NCI-H187 treated with DMSO at 0.1 percent for 48 hours (cell line): ENCODE data around the gene FAM170A.

Experiments used
- DNase-seq: peaks from one replicate; lab custom pipeline; 2025; lab: John Stamatoyannopoulos, UW

FAM170A gene

GRCh38 chr5:119629339-119629738, at the start of gene FAM170A:
FAM170A (plus strand) TSS chr5:119629558; CDS start chr5:119629769, 211 bp downstream.
- DNase-seq: no peak

- DNase-seq: no peak
Measured at GRCh38 chr5:119582987-119583386, 46.4 kb upstream of the FAM170A start.

- no peak for DNase-seq
Measured at GRCh38 chr5:119583684-119584083, 45.7 kb upstream of the FAM170A start.

- no peak for DNase-seq
Measured at GRCh38 chr5:119596046-119596445, 33.3 kb upstream of the FAM170A start.

GRCh38 chr5:119597728-119598298, 31.5 kb upstream of the FAM170A start:
- DNase-seq: no peak

- no peak for DNase-seq
Measured at GRCh38 chr5:119613937-119614336, 15.4 kb upstream of the FAM170A start.

GRCh38 chr5:119614838-119615237, 14.5 kb upstream of the FAM170A start:
- DNase-seq: no peak

GRCh38 chr5:119626086-119626485, 3.3 kb upstream of the FAM170A start:
- DNase-seq: no peak

GRCh38 chr5:119630752-119631440, 1.5 kb downstream of the FAM170A start:
- no peak for DNase-seq

- no peak for DNase-seq
Measured at GRCh38 chr5:119631660-119632059, 2.3 kb downstream of the FAM170A start.

- DNase-seq: no peak
Measured at GRCh38 chr5:119651486-119651885, 22.1 kb downstream of the FAM170A start.

GRCh38 chr5:119655061-119655460, 25.7 kb downstream of the FAM170A start:
- no peak for DNase-seq

GRCh38 chr5:119656023-119656422, 26.7 kb downstream of the FAM170A start:
- DNase-seq: no peak

- no peak for DNase-seq
Measured at GRCh38 chr5:119666542-119666941, 37.2 kb downstream of the FAM170A start.

- DNase-seq: no peak
Measured at GRCh38 chr5:119678351-119679028, 49.1 kb downstream of the FAM170A start.

GRCh38 chr5:119680080-119680479, 50.7 kb downstream of the FAM170A start:
- DNase-seq: no peak

GRCh38 chr5:119681734-119682133, 52.4 kb downstream of the FAM170A start:
- DNase-seq: no peak

- no peak for DNase-seq
Measured at GRCh38 chr5:119682372-119682771, 53.0 kb downstream of the FAM170A start.
